ENCODE data around the gene FBXO34.

Gene FBXO34

GRCh38 chr14:55270832-55271571 is at the start of gene FBXO34:
FBXO34 (plus strand) TSS chr14:55271421; CDS start chr14:55350391, 78,970 bp downstream.
- DNase-seq, result peak; percentile 95

GRCh38 chr14:55221968-55222367 is 49.3 kb upstream of the FBXO34 start:
- DNase-seq, result no peak

GRCh38 chr14:55223364-55223763 is 47.9 kb upstream of the FBXO34 start:
- no peak for DNase-seq

- DNase-seq, result no peak
These were observed 43.0 kb upstream of the FBXO34 start for GRCh38 chr14:55228261-55228660.

- DNase-seq, result no peak
These were observed 37.6 kb upstream of the FBXO34 start for GRCh38 chr14:55233591-55233990.

GRCh38 chr14:55238019-55238680 is 33.1 kb upstream of the FBXO34 start:
- no peak for DNase-seq

- DNase-seq, result no peak
These were observed 31.9 kb upstream of the FBXO34 start for GRCh38 chr14:55239320-55239719.

- no peak for DNase-seq
These were observed 30.6 kb upstream of the FBXO34 start for GRCh38 chr14:55240526-55241178.

- DNase-seq, result no peak
These were observed 29.5 kb upstream of the FBXO34 start for GRCh38 chr14:55241673-55242072.

GRCh38 chr14:55243386-55243785 is 27.8 kb upstream of the FBXO34 start:
- DNase-seq, result no peak

- DNase-seq, result no peak
These were observed 27.4 kb upstream of the FBXO34 start for GRCh38 chr14:55243813-55244212.

- peak; percentile 29 for DNase-seq
These were observed 25.5 kb upstream of the FBXO34 start for GRCh38 chr14:55245657-55246268.

GRCh38 chr14:55248411-55248810 is 22.8 kb upstream of the FBXO34 start:
- no peak for DNase-seq

GRCh38 chr14:55249423-55249822 is 21.8 kb upstream of the FBXO34 start:
- peak; percentile 74 for DNase-seq

GRCh38 chr14:55253276-55253675 is 17.9 kb upstream of the FBXO34 start:
- DNase-seq, result no peak

GRCh38 chr14:55254581-55254980 is 16.6 kb upstream of the FBXO34 start:
- DNase-seq, result no peak

GRCh38 chr14:55255979-55256378 is 15.2 kb upstream of the FBXO34 start:
- no peak for DNase-seq

GRCh38 chr14:55256586-55256985 is 14.6 kb upstream of the FBXO34 start:
- no peak for DNase-seq

GRCh38 chr14:55265197-55265596 is 6.0 kb upstream of the FBXO34 start:
- DNase-seq, result no peak

- no peak for DNase-seq
These were observed 3.4 kb upstream of the FBXO34 start for GRCh38 chr14:55267820-55268219.

GRCh38 chr14:55271572-55272298 is 514 bp downstream of the FBXO34 start:
- peak; percentile 72 for DNase-seq

- no peak for DNase-seq
These were observed 1.2 kb downstream of the FBXO34 start for GRCh38 chr14:55272387-55272786.

- DNase-seq, result no peak
These were observed 1.7 kb downstream of the FBXO34 start for GRCh38 chr14:55272922-55273321.
